ENCODE measurements around the gene MSH5. TPM values are rescaled to one million over a fixed set of nuclear protein-coding genes. Genes with fewer than 3 reads are reported as not detected.

Gene MSH5
- total and polyA plus RNA-seq, 9 of the 15 experiments (the other 6 are each of a cell fraction or from before 2014, with no cell fraction given) = 12.5 to 104 (median 46.6) TPM

DNA sequence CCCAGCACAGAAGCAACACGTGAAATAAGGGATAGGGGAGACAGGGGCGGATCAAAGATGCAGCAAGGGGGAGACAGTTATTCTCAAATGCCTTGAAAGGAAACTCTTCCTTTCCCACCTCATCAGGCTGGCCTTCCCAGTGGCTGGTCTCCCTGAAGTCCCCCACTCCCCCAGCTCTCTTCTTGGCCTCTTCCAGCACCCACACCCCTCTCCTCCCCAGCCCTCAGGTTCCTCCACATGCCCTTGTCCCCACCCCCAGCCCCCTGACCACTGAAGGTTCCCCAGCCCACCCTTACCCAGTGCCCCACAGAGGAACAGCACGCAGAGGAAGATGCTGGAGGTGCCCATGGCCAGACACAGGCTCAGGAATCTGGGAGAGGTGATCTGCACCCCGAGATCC lies 26.3 kb upstream of the MSH5 start:
- ATAC-seq (no peak), FAIRE-seq (no peak), DNase-seq (ENCODE audit: extremely low read depth in 1 of 4, low spot score in 3 of 4) (no peak)
- BruUV-seq (replicated peaks) = no TSS peak
- peak overlapping the region; percentile 49 for H2AFZ ChIP-seq (ENCODE audit: low read depth, low read length)
- no peak overlapping the region for H3K27ac ChIP-seq (ENCODE audit: extremely low read depth, low read depth, low read length)
- peaks cover 31 to 46% of the 10 kb centered on the region in 2 experiments for H3K4me1 ChIP-seq (replicated peaks in 1 of 2; ENCODE audit: control insufficient read depth in 2 of 2, insufficient read depth in 2 of 2, low read length in 2 of 2)
- no peaks in the 10 kb centered on the region for H3K9me3 ChIP-seq (replicated peaks; ENCODE audit: control insufficient read depth, insufficient read depth, low read depth, low read length)
- H4K20me1 ChIP-seq (replicated peaks; ENCODE audit: control insufficient read depth, insufficient read depth, low read length) = no peaks in the 10 kb centered on the region
- ChIA-PET POLR2A (interaction anchor here (0.5 to 12.4 kb wide), 5 partner anchors 10 to 47 kb away, joined by 3 to 223 read pairs (median 6); partner anchors contain the start of genes ABHD16A, DDAH2, LY6G6C and MPIG6B), CTCF (ENCODE audit: low intra/inter-chr PET ratio) (no interaction called here)
- no peaks in the 10 kb centered on the region for H3K36me3 ChIP-seq (ENCODE audit: control insufficient read depth, insufficient read depth, low read length)
- H3K9me1 ChIP-seq (ENCODE audit: control insufficient read depth, insufficient read depth, low read length) = no peaks in the 10 kb centered on the region
- no peak overlapping the region for H3K4me3 ChIP-seq
- TF ChIP-seq NCOR1 (IDR thresholded peaks at IDR 0.05) (no peak), RBBP5 (IDR thresholded peaks at IDR 0.05; ENCODE audit: borderline replicate concordance, insufficient read depth, low read length, poor library complexity, severe bottlenecking) (peak; percentile 33)
- in situ Hi-C loops (cut with MboI) = no loop called here
- WGBS (ENCODE audit: insufficient coverage, low coverage, missing lambda C conversion rate) = 42% methylated on average over 4 of the region's 4 CpGs
- H3K79me2 ChIP-seq (ENCODE audit: control insufficient read depth, insufficient read depth, low read length) = no peaks in the 10 kb centered on the region
- peak overlapping the region in 1 of 2 experiments; percentile 81; a peak in 1 of 4 replicates for H3K9ac ChIP-seq (ENCODE audit: insufficient read depth in 1 of 2, low read depth in 2 of 2, low read length in 2 of 2)
- no peak overlapping the region for H3K4me2 ChIP-seq (ENCODE audit: insufficient read depth, low read length)
- intact Hi-C loops (cut with micrococcal nuclease) = no loop called here
- no peaks in the 10 kb centered on the region for H3K27me3 ChIP-seq (ENCODE audit: control insufficient read depth in 2 of 2, insufficient read depth in 2 of 2, low read length in 2 of 2)

DNA sequence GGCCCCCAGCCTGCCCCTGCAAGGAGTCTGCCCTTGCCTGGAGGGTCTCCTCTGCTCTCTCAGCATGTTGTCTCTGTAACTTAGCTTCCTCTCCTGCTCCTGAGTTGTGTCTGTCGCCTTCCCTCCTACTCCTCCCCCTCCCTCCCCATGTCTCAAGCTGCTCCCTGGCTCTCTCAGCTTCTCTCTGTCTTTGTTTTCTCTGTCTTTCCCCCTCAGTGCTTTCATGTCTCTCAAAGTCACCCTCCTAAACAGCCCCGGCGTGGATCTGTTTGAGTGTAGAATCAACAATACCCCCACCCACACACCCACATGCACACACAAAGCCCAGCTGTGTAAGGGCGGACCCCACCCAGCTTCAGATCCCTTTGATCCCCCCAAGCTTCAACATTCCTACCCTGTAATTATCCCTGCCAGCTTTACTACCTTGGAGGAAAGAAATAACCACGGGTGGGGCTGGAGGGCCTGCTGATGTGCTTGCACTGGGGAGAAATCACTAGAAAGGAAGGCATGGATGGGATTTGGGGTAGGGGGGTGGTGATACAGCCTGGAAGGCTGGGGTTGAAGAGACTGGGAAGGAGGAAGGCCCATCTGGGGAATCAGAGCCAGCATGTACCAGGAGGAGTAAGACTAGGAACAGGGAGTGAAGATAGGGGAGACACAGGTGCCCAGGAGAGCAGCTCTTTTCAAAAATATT lies 25.7 kb upstream of the MSH5 start:
- Histone ChIP-seq H3K9me3 (replicated peaks; ENCODE audit: control insufficient read depth, insufficient read depth, low read depth, low read length) (no peaks in the 10 kb centered on the region), H3K36me3 (ENCODE audit: control insufficient read depth, insufficient read depth, low read length) (no peaks in the 10 kb centered on the region), H4K20me1 (replicated peaks; ENCODE audit: control insufficient read depth, insufficient read depth, low read length) (no peaks in the 10 kb centered on the region), H3K27ac (ENCODE audit: extremely low read depth, low read depth, low read length) (no peak overlapping the region), H3K4me2 (ENCODE audit: insufficient read depth, low read length) (no peak overlapping the region), H3K27me3 (ENCODE audit: control insufficient read depth in 2 of 2, insufficient read depth in 2 of 2, low read length in 2 of 2) (no peaks in the 10 kb centered on the region), H3K4me3 (no peak overlapping the region), H3K4me1 (replicated peaks in 1 of 2; ENCODE audit: control insufficient read depth in 2 of 2, insufficient read depth in 2 of 2, low read length in 2 of 2) (peaks cover 31 to 46% of the 10 kb centered on the region in 2 experiments), H3K9me1 (ENCODE audit: control insufficient read depth, insufficient read depth, low read length) (no peaks in the 10 kb centered on the region), H3K79me2 (ENCODE audit: control insufficient read depth, insufficient read depth, low read length) (no peaks in the 10 kb centered on the region), H3K9ac (ENCODE audit: insufficient read depth in 1 of 2, low read depth in 2 of 2, low read length in 2 of 2) (peak overlapping the region in 1 of 2 experiments; percentile 81; a peak in 2 of 4 replicates), H2AFZ (ENCODE audit: low read depth, low read length) (peak overlapping the region; percentile 49)
- ATAC-seq (peak; percentile 8; the same call in 2 of the 3 replicates), FAIRE-seq (no peak), DNase-seq (ENCODE audit: extremely low read depth in 1 of 4, low spot score in 3 of 4) (no peak)
- WGBS (ENCODE audit: insufficient coverage, low coverage, missing lambda C conversion rate) = 32% methylated on average over 5 of the region's 5 CpGs
- no TSS peak for BruUV-seq (replicated peaks)
- ChIA-PET POLR2A (interaction anchor here (0.6 to 12.4 kb wide), 13 partner anchors 11 to 1132 kb away, joined by 3 to 223 read pairs (median 5); partner anchors contain the start of genes ABHD16A, BAG6, DDAH2 and HSPA1B), CTCF (ENCODE audit: low intra/inter-chr PET ratio) (no interaction called here)
- in situ Hi-C loops (cut with MboI) (no loop called here), intact Hi-C loops (cut with micrococcal nuclease) (no loop called here)
- TF ChIP-seq, protein P1, sequence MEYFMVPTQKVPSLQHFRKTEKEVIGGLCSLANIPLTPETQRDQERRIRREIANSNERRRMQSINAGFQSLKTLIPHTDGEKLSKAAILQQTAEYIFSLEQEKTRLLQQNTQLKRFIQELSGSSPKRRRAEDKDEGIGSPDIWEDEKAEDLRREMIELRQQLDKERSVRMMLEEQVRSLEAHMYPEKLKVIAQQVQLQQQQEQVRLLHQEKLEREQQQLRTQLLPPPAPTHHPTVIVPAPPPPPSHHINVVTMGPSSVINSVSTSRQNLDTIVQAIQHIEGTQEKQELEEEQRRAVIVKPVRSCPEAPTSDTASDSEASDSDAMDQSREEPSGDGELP (CRISPR knock-in tag; IDR thresholded peaks at IDR 0.05; ENCODE audit: borderline replicate concordance) = peak; percentile 8; the same call in 1 of the 2 replicates
- TF ChIP-seq YY1 (IDR thresholded peaks at IDR 0.05; ENCODE audit: borderline replicate concordance in 1 of 3, control insufficient read depth in 1 of 3, extremely low read depth in 1 of 3, insufficient read depth in 3 of 3, insufficient read length in 1 of 3, insufficient replicate concordance in 2 of 3, low read depth in 1 of 3, low read length in 2 of 3) = no peak
- TF ChIP-seq FOXP1 (CRISPR knock-in tag; IDR thresholded peaks at IDR 0.05) = no peak
- no peak for TF ChIP-seq ZNF696 (CRISPR knock-in tag; conservative IDR thresholded peaks at IDR 0.05)
- no peak for TF ChIP-seq YBX1 (IDR thresholded peaks at IDR 0.05)
- TF ChIP-seq PML (IDR thresholded peaks at IDR 0.05; ENCODE audit: low read length) = no peak
- TF ChIP-seq BDP1 (IDR thresholded peaks at IDR 0.05; ENCODE audit: insufficient read depth, insufficient read length) = no peak
- TF ChIP-seq, protein P2, sequence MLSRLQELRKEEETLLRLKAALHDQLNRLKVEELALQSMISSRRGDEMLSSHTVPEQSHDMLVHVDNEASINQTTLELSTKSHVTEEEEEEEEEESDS (CRISPR knock-in tag; IDR thresholded peaks at IDR 0.05) = no peak
